Esophagus squamous epithelium (tissue), 5 donors: ENCODE results near the gene FERMT1. TPM values are rescaled to one million over a fixed set of nuclear protein-coding genes. Genes with fewer than 3 reads are reported as not detected.

ENCODE experiments used
- DNase-seq: peaks from one replicate; lab custom pipeline; 2025; lab: John Stamatoyannopoulos, UW
- H3K27ac ChIP-seq, 4 donors: fragments of 200-600 bp; sonication (generic); one replicate each; pipeline ENCODE4 v1.5.1; 2016 to 2019; ENCODE audit warnings: mild to moderate bottlenecking in 1 of 4
- H3K27me3 ChIP-seq, 4 donors: fragments of 200-600 bp; sonication (generic); 1 replicate in 3 of 4; 2 replicates in 1 of 4; pipeline versions ENCODE4 v1.5.1 to v1.6.0; 2017 to 2021; ENCODE audit warnings: antibody characterized with exemption in 1 of 4
- H3K36me3 ChIP-seq, 3 donors: fragments of 200-600 bp; sonication (generic); one replicate each; pipeline ENCODE4 v1.5.1; 2016 to 2019
- H3K4me1 ChIP-seq, 3 donors: fragments of 200-600 bp; sonication (generic); one replicate each; pipeline ENCODE4 v1.5.1; 2017 to 2019
- H3K4me3 ChIP-seq, 4 donors: fragments of 200-600 bp; sonication (generic); 1 replicate in 3 of 4; 2 replicates in 1 of 4; pipeline ENCODE4 v1.5.1; 2016 to 2019; ENCODE audit warnings: mild to moderate bottlenecking in 2 of 4, moderate library complexity in 1 of 4
- H3K9me3 ChIP-seq, 3 donors: fragments of 200-600 bp; sonication (generic); one replicate each; pipeline ENCODE4 v1.5.1; 2016 to 2019
- CTCF ChIP-seq, 6 experiments: fragments of 450-650 bp in 4 of 6; fragments of 200-600 bp in 2 of 6; sonication (generic) in 2 of 6; IDR thresholded peaks; one replicate each; pipeline ENCODE4 v1.5.1; 2016 to 2019; ENCODE audit warnings: antibody characterized with exemption in 6 of 6, mild to moderate bottlenecking in 4 of 6, moderate library complexity in 4 of 6
- POLR2A ChIP-seq, 4 donors: fragments of 450-650 bp; IDR thresholded peaks; one replicate each; pipeline ENCODE4 v1.6.1; 2017; ENCODE audit warnings: antibody characterized with exemption in 4 of 4, mild to moderate bottlenecking in 4 of 4, moderate library complexity in 3 of 4
- WGBS, 2 donors: methylation state at CpG; one replicate each; pipeline ENCODE4 v1.1.5; 2018; 5-methylcytosine and 5-hydroxymethylcytosine counted together
- intact Hi-C: fragments of 100-400 bp; cut with DNase I; formaldehyde crosslinking; loops from one replicate; pipeline ENCODE4 v1.15.0; 2022
- total RNA-seq, 4 donors: library from RNA; depleted of rRNA; stranded (reverse); fragments of >200 nt; gene quantifications; one replicate each; pipeline ENCODE4 v1.1.0, GENCODE V29; 2016
- donor health status: DM: yes; HTN: yes; CAD: no.

FERMT1 gene
- total RNA-seq, 4 donors from 2014 or later: 19.3 to 53.5 (median 25.8) TPM

GRCh38 chr20:6140947-6141346 lies 18.1 kb upstream of the FERMT1 start:
- H3K27ac ChIP-seq: no peak overlapping the region
- DNase-seq: no peak
- H3K4me1 ChIP-seq: no peaks in the 10 kb centered on the region
- H3K4me3 ChIP-seq: no peak overlapping the region
- no peaks in the 10 kb centered on the region for H3K9me3 ChIP-seq
- 75% methylated on average over 3 of the region's 3 CpGs; no CpG with 5 or more reads in 1 of the 2 donors for WGBS, 2 donors
- TF ChIP-seq POLR2A (IDR thresholded peaks at IDR 0.05): no peak
- TF ChIP-seq CTCF (IDR thresholded peaks at IDR 0.05): peak in 1 of 6 experiments; percentile 36
- no peaks in the 10 kb centered on the region for H3K36me3 ChIP-seq
- peaks cover 0 to 7% (median 0%) of the 10 kb centered on the region in 4 donors for H3K27me3 ChIP-seq
- intact Hi-C loops: no loop called here

- no peak overlapping the region for H3K4me3 ChIP-seq
- H3K36me3 ChIP-seq: no peaks in the 10 kb centered on the region
- no peaks in the 10 kb centered on the region for H3K4me1 ChIP-seq
- H3K9me3 ChIP-seq: no peaks in the 10 kb centered on the region
- DNase-seq: no peak
- TF ChIP-seq CTCF (IDR thresholded peaks at IDR 0.05) (no peak), POLR2A (IDR thresholded peaks at IDR 0.05) (no peak)
- no peak overlapping the region for H3K27ac ChIP-seq
- H3K27me3 ChIP-seq: peaks cover 0 to 12% (median 0%) of the 10 kb centered on the region in 4 donors
- intact Hi-C loops: no loop called here
- WGBS, 2 donors: 72 to 81% methylated on average over 7 to 8 of the region's 8 CpGs
Observed at GRCh38 chr20:6135347-6135746, 12.5 kb upstream of the FERMT1 start.

- no peak overlapping the region for H3K4me3 ChIP-seq
- H3K27ac ChIP-seq: no peak overlapping the region
- DNase-seq: no peak
- 62 to 64% methylated on average over 4 to 5 of the region's 8 CpGs for WGBS, 2 donors
- H3K27me3 ChIP-seq: peaks cover 0 to 12% (median 0%) of the 10 kb centered on the region in 4 donors
- intact Hi-C loops: no loop called here
- no peaks in the 10 kb centered on the region for H3K36me3 ChIP-seq
- no peak for TF ChIP-seq CTCF (IDR thresholded peaks at IDR 0.05)
- TF ChIP-seq POLR2A (IDR thresholded peaks at IDR 0.05): no peak
- no peaks in the 10 kb centered on the region for H3K4me1 ChIP-seq
- H3K9me3 ChIP-seq: no peaks in the 10 kb centered on the region
Observed at GRCh38 chr20:6134592-6134991, 11.8 kb upstream of the FERMT1 start.

GRCh38 chr20:6130045-6130444 lies 7.2 kb upstream of the FERMT1 start:
- Histone ChIP-seq H3K27ac (no peak overlapping the region), H3K4me3 (no peak overlapping the region), H3K9me3 (no peaks in the 10 kb centered on the region), H3K4me1 (peaks cover 0 to 8% (median 6%) of the 10 kb centered on the region in 3 donors), H3K27me3 (no peaks in the 10 kb centered on the region), H3K36me3 (no peaks in the 10 kb centered on the region)
- TF ChIP-seq CTCF (IDR thresholded peaks at IDR 0.05) (no peak), POLR2A (IDR thresholded peaks at IDR 0.05) (no peak)
- WGBS, 2 donors: 74 to 76% methylated on average over 4 of the region's 5 CpGs
- DNase-seq: no peak
- intact Hi-C loops: no loop called here

GRCh38 chr20:6127825-6128224 lies 5.0 kb upstream of the FERMT1 start:
- TF ChIP-seq CTCF (IDR thresholded peaks at IDR 0.05): no peak
- TF ChIP-seq POLR2A (IDR thresholded peaks at IDR 0.05): no peak
- H3K4me1 ChIP-seq: peaks cover 6 to 20% (median 9%) of the 10 kb centered on the region in 3 donors
- intact Hi-C loops: no loop called here
- WGBS, 2 donors: 81 to 88% methylated on average over 4 of the region's 4 CpGs
- H3K27ac ChIP-seq: no peak overlapping the region
- no peaks in the 10 kb centered on the region for H3K9me3 ChIP-seq
- no peak for DNase-seq
- no peak overlapping the region for H3K4me3 ChIP-seq
- peaks cover 0 to 15% (median 0%) of the 10 kb centered on the region in 4 donors for H3K27me3 ChIP-seq
- no peaks in the 10 kb centered on the region for H3K36me3 ChIP-seq
